ENCODE data around the gene MRPL11.
"Not testable (repeated sequence)": the region's sequence is repeated elsewhere in the genome, so short reads cannot be mapped to it uniquely, and the experiment has no call there.

MRPL11 gene

DNA sequence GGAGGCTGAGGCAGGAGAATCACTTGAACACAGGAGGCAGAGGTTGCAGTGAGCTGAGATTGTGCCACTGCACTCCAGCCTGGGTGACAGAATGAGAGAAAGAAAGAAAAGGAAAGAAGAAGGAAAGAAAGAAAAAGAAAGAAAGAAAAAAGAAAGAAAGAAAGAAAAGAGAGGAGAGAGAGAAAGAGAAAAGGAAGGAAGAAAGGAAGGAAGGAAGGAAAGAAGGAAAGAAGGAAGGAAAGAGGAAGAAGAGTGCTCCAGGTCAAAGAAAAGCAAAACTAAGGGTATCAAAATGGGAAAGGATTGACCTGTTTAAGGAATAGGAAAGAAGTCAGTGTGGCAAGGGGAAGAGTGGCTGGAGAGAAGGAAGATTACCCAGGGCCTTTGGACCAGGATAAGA lies 7.4 kb downstream of the MRPL11 start:
- DNase-seq (ENCODE audit: low read depth), result not testable (repeated sequence)

DNA sequence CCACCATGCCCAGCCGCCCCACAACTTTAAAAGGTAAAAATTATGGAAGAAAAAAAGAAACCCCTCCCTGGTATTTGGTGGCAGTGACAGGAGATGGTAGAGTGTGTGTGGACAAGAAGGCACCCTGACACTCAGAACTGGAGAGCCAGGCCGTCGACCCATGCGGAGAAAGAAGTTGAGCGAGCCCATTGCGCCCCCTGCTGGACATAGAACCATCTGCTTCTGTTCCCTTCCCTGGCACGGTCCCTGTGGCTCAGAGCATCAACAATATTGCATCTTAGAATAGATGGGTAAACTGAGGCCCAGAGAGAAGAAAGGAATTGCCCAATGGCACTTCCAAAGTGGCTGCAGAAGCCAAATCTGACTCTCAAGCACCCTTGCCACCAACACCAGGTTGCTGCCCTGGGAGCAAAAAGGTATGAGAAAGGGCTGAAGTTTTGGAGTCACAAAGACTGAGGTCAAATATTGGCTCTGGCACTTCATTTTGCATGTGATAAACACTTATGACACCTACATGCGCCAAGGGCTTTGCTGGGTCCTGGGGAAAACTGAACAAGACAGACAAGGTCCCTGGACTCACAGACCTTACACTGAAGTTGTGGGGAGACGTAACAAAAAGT lies 8.6 kb downstream of the MRPL11 start:
- DNase-seq (ENCODE audit: low read depth), result peak; percentile 60

DNA sequence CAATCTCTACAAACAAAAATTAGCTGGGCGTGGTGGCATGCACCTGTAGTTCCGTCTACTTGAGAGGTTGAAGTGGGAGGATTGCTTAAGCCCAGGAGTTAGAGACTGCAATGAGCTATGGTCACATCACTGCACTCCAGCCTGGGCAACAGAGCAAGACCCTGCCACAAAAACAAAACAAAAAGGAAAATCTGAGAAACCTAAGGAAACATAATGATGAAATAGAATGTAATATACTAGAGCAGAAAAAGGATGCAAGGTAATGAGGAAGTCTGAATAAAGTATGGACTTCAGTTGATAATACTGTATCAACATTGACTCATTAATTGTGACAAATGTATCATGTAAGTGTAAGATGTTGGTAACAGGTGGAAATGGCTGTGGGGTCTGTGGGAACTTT lies 9.7 kb downstream of the MRPL11 start:
- DNase-seq (ENCODE audit: low read depth), result no peak

DNA sequence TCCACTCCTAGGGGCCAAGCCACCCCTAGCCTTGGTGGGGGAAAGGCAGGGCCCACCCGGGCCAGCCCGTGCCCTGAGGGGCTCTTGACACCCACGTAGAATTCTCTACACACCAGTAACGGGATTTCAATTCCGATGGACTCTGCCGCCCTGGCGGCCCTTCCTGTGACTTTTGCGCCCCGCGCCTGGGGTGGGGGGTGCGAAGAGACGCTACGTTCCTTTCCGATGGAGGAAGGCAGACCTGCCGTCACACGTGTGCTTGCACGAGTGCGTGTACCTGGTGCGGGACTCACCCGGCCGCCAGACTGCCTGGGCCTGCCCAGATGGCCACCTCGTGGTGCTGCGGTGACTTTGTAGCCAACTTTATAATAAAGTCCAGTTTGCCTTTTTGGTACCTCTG lies 12.3 kb downstream of the MRPL11 start:
- DNase-seq (ENCODE audit: low read depth), result no peak

DNA sequence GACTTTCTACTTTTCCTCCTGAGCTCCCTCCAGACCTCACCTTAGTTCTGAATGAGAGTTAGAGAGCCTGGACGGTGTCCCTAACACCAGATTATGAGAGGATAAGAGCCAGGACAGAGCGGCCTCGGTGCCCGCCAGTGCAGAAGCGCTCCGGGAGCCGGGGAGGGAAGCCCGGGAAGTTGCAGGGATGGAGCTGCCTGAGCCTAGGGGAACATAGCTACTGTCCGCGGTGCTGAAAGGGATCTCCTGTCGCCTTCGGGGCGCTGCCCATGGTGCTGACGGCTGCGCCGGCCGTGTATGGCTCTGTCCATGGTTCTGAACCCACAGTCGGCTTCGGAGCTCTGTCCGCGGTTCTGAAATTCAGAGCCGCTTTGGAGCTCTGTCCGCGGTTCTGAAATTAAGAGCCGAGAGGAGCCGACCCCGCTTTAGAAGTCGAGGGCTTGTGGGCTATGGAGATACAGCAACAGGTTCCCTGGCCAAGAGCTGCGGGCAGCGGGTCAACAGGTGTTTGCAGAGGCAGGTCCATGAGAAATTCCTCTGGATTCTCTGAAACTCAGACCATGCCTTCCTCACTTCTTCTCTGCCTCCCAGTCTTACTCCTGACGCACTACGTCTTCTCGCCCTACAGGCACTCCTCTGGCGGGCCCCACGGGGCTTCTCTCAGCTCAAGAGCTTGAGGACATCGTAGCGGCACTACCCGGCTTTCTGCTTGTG lies 17.0 kb downstream of the MRPL11 start:
- peak; percentile 77 for DNase-seq (ENCODE audit: low read depth)

DNA sequence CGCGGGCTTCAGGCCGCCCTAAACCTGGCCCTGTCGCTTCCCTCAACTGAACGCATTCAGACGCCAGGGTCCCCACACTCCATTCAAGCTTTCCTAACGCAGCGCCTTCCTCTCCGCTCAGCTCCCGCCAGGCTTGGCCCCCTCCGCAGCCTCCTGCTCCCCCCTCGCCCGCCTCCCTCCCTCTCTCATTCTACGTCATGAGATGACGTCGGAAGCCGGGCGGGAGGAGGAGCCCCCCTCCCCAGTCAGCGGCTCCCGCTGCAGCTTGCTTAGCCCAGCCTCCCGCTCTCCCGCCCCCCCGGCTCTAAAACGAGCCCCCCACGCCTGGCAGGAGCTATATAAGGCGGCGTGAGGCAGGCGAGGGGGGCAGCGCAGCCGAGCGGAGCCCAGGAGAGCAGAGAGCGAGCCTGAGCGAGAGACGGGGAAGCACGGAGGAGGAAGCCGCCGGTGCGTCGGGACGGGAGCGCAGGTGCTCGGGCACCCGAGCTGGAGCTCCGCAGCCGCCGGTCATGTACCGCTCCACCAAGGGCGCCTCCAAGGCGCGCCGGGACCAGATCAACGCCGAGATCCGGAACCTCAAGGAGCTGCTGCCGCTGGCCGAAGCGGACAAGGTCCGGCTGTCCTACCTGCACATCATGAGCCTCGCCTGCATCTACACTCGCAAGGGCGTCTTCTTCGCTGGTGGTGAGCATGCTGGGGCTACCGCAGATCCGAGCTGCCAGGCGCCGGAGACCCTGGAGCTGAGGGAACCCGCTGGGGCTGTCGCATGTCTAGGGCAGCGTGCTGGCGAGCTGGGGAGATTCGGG lies 17.8 kb downstream of the MRPL11 start, which contains the start of gene NPAS4:
Gene NPAS4, plus strand, starts transcription at position 365 of the 806 bp plus-strand sequence. Its CDS starts 145 bp downstream, at position 510.
- no peak for DNase-seq (ENCODE audit: low read depth)

DNA sequence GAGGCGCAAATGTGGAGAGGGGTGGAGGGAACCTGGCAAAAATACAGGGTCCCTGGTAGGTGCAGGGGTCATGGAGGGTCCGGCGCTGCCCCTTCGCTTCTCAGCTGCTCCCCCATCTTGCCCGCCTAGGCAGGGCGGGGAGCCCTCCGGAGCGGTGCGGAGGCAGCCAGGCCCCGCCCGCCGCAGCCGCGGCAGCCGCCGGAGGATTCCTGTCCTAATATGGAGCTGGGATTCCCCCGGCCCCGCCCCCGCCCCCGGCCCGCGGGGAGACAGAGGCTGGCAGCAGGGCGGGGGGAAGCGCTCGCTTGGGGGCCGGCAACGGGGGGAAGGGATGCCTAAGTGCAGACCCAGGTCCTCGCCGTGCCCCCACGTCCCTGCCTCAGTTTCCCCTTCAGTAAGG lies 18.8 kb downstream of the MRPL11 start:
- no peak for DNase-seq (ENCODE audit: low read depth)

DNA sequence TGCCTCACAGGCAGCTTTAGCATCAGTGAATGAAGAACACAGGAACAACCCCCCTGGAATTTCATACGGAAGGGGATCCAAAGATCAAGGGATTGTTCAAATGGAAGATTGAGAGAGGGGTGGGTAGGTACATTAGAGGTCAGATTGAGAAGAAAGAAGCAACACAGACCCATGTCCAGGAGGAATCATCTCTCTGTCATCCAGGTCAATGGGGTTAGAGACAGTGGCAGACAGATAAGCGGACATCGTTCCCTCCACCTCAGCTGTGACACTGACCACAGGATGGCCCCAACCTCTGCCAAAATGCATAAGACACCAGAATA lies 19.7 kb downstream of the MRPL11 start:
- DNase-seq (ENCODE audit: low read depth), result no peak

DNA sequence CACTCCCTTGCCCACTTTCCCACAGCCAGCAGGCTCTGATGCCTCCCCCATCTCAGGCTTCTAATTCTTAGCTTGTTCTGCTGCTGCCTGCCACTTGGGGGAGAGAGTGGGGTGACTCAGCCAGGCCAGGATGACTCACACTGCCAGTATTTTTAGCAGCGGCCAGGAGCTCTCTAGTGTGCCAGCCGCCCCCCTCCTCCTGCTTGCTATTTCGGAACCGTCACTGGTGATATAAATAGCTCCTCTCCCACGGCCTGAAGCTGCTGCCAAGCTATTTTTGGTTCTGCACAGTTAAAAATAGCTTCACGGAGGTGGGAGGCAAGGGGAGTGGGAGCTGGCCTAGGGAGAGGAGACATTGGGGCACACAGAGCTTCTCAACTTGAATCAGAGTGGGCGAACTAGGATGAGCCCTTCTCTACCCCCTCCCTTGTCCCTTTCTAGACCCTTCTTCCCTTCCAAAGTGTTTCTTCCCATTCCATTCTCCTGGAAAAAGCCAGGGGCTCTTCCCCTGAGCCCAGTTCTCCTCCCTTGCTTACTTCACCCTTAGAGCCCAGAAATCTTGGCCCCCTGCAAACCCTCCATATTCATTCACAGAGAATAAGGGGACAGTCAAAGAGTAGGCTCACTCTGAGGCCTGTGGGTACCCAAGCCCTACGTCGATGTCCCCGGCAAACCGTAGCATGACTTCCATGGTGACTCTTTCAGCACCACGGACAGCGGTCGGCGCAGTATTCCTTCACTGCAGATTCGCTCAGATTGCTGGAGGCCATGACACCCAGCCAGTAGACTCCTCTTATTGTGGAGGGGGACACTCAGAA lies 20.3 kb downstream of the MRPL11 start:
- peak; percentile 39 for DNase-seq (ENCODE audit: low read depth)

DNA sequence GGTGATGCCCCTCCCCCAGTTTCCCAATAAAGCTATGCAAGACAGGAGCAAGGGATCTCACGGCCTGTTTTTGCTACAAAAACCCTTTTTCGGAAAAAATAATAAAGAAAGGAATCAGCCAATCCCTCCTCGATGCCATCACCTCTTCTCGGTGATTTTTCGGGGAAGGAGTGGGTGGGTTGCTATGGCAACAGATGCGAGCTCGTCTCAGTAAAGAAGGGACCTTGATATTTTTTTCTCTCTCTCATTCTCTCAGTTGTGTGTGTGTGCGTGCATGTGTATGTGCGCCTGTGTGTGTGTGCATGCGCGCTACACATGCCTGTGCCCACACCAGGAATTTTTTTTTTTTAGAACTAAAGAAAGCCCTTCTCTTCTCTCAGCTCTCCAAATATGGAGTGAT lies 21.6 kb downstream of the MRPL11 start:
- DNase-seq (ENCODE audit: low read depth), result no peak

DNA sequence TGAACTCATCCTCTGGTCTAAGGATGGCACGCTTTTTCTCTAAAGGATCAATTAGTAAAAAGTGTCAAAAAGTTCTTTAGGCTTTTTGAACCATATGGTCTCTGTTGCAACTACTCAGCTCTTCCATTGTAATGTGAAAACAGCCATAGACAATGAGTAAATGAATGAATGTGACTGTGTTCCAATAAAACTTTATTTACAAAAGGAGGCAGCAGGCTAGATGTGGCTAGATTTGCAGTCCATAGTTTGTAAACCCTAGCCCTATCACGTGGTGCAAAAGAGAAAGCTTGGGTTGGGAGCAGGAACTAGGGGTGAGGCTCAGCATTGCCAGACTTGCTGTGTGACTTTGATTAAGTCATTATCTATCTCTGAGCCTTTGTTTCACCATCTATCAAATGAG lies 23.2 kb downstream of the MRPL11 start:
- DNase-seq (ENCODE audit: low read depth), result no peak

DNA sequence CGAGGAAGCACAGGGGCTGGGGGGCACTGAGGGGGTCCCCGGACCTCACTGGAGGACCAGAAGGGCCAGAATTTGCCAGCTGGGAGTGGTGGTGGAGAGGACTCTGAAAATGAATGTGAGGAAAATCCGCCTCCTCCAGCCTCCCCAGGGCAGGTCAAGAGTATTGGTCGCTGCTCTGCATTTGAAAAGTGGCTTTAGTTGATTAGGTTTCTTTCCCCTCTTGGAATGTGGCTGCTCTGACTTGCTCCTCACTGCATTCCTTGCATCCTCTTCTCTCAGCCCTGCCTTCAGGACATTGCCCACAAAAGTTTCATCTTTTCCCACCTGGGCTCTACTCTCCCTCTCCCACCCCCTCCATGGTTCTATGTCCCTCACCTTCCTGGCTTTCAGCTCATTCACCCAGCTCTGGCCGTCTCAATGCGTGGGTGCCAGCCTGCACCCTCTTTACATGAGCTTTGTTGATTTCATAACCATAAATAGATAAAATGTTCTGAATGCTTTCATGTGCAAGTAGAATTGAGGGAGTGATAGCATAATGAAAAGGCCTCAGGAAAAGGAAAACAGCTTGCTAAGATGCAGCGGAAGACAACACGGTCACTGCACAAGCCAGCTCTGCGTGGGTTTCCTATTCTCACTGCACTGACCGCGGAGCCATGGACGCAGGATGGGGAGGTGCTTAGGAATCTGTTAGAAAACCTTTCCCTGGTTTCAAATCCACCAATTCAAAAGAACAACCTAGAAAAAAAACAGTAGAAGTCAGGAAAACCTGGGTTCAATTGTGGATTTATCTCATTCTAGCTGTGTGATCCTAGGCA lies 24.3 kb downstream of the MRPL11 start:
- no peak for DNase-seq (ENCODE audit: low read depth)

DNA sequence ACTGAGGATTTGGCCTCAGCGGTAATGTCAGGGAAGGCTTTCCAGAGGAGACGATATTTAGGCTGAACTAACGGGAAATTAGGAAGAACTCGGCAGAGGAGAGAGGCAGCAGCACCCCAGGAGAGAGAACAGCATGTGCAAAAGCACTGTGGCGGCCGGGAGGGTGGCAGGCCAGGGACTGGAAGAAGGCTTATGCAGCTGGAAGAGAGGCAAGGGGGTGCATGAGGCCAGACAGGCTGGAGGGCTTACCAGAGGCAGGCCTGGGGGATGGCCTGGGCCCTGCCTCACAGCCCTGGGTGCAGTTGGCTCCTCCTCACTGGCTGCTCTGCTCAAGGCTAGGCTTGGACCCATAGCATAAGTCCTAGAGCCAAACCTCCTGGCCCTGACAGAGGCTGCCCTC lies 25.5 kb downstream of the MRPL11 start:
- no peak for DNase-seq (ENCODE audit: low read depth)

DNA sequence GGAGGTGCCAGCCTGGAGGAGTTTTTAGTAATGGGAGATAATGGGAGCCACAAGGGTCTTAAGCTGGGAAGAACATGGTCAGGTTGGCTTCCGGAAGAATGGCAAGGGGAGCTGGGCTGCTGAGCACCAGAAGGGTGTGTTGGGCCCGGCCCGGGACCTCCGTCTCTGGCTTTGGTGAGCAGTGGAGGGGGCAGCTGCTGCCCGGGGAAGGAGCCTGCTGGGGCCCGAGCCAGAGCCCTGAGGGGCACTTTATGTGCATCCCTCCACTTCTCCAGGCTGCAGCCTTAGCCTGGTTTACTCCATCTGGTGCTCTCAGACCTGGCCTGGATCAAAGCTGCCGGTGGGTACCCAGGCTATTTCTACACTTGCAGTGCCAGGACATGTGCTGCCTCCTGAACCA lies 26.5 kb downstream of the MRPL11 start:
- no peak for DNase-seq (ENCODE audit: low read depth)

DNA sequence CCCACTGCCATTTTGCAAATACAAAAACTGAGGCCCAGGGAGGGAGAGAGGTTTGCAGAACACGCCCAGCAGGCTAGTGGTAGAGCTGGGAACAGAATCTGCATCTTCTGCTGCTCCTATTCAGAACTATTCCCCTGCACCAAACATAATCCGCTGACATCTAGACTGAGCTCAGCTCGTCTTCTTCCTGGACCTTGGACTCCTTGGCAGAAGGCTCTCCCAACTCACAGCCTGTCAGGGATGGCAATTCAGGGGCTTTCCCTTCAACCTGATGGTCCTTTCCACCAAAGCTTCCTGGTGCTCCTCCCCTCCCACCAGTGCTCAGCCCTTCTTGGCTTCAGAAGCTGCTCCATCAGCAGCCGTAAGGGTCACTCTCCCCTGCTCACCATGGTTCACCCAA lies 27.3 kb downstream of the MRPL11 start:
- DNase-seq (ENCODE audit: low read depth), result no peak

DNA sequence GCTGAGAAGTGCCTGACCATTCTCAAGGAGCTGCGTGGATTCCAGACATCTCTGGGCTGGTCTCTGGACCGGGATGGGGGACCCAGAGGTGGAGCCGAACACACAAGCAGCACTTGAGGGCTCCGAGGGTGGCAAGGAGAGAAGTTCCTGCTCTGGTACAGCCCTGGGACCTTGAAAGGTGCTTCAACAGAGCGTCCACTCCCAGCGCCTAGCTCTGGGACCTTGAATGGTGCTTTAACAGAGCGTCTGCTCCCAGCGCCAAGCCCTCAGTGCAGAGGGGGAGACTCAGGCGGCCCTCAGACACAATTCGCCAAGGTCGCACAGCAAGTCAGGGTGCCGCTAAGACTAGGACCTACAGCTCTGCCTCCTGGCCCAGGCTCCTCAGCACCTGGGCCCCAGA lies 28.5 kb downstream of the MRPL11 start:
- DNase-seq (ENCODE audit: low read depth), result no peak

DNA sequence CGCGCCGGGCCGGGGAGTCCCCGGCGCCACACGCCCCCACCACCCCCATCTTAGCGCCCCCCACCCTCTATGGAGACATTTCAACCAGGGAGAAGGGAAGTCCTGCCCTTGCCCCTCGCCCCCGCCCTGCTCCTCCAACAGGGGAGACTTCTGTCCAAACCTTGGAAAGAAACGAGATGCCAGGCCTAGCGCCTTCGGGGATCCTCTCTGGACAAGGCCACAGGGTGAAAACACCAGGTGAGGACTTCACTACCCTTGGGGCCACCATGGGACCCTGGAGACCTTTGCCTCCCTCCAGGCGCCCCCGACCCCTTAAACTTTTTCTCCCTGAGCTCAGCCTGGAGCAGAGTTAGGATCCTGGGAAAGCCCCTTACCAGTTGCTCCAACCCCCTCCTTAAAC lies 29.4 kb downstream of the MRPL11 start:
- no peak for DNase-seq (ENCODE audit: low read depth)

DNA sequence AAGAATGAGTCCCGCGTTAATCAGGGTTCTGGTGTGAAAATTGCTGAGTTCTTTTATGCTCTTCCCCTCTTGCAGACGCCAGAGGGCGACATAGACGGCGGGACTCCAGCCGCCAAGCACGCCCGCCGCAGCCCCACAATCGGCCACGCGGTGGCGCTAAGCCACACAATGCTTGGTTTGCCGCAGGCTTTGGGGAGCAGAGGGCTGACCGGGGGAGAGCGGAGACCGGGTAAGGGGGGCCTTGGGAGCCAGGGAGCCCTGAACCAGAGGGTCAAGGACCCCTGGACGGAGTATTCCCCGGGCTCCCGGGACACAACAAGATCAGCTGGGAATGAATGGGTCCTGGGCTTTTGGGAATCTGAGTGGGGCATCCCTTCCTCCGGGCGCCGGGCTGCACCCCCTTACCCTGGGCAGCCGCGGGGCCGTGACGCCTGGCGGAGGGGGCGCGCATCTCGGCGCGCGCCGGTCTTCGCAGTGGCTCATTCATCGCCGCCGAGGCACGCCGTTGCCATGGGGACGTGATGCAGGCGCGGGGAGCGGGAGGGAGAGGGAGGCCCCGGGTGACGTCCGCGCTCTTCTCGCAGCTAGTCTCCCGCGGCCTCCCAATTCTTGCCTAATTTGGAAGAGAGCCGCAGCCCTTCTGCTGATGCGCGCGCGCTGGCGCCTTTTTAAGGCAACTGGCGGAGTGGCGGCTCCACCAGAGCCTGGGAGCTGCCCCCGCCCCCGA lies 30.0 kb downstream of the MRPL11 start:
- DNase-seq (ENCODE audit: low read depth), result peak; percentile 88

DNA sequence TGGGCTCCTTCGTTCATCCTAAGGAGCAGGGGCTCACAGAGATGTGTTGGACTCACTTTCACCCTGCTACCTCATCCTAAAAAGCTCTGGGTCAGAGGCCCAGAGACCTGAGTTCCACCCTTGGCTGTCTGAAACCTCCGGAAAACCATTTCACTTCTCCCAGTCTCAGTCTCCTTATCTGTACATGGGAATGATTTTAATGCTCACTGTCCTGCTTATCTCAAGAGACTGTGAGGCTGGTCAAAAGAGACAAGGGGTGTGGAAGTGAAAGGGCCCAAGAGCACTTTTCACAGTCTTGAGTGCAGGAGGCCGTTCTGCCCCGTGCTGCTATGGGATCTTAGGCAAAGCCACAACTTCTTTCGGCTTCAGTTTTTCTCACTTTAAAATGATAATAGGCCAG lies 31.0 kb downstream of the MRPL11 start:
- DNase-seq (ENCODE audit: low read depth), result no peak

DNA sequence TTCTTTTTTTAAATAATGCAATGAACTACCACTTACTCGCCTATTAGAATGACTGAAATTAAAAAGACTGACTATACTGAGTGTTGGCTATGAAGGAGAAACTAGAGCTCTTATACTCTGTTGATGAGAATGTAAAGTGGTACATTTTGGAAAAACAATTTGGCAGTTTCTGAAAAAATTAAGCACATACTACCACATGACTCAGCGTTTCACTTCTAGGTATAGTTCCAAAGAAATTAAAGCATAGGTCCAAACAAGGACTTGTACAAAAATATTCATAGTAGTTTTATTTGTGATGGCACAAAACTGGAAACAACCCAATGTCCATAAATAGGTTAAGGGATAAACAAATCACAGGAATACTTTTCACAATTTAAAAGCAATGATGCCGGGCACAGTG lies 44.7 kb downstream of the MRPL11 start:
- DNase-seq (ENCODE audit: low read depth), result no peak

DNA sequence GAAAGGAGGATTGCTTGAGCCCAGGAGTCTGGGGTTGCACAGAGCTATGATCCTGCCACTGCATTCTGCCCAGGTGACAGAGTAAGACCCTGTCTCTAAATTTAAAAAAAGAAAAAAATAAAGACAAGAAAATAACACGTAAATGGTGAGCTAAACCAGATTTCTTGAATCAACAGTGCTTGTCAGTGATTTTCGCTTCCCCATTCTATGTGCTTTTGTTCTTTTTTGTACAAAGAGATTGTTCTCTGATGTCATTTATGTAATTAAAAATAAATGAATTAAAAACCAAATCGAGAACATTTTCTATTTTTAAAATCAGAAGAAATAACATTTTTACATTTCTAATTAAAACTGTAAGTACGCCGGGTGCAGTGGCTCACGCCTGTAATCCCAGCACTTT lies 47.3 kb downstream of the MRPL11 start:
- DNase-seq (ENCODE audit: low read depth), result no peak
